HepG2 (cell line): ENCODE data around the gene TEF. TPM values are rescaled to one million over a fixed set of nuclear protein-coding genes. Genes with fewer than 3 reads are reported as not detected.
A peak's percentile ranks its signal among the peaks of the same experiment; 100 is the strongest.

Experiments used
- BCLAF1 ChIP-seq: fragments of 450-650 bp; IDR thresholded peaks from 2 replicates; pipeline ENCODE4 v1.6.1; 2017; ENCODE audit warnings: mild to moderate bottlenecking
- CHCHD3 ChIP-seq: sonication (generic); formaldehyde crosslinking; IDR thresholded peaks from 2 replicates; pipeline ENCODE4 v1.8.0; 2022; ENCODE audit warnings: mild to moderate bottlenecking, missing genetic modification reagents, moderate library complexity
- FIP1L1 ChIP-seq: fragments of 200-400 bp; formaldehyde crosslinking; IDR thresholded peaks from 2 replicates; pipeline ENCODE4 v1.6.1; 2018; ENCODE audit warnings: low read depth, mild to moderate bottlenecking, low read length, moderate library complexity, borderline replicate concordance; ENCODE audit not compliant: insufficient read depth
- HNF4A ChIP-seq: sonication (generic); formaldehyde crosslinking; IDR thresholded peaks from 2 replicates; pipeline ENCODE4 v1.4.0; 2020; ENCODE audit warnings: missing genetic modification reagents
- HNRNPLL ChIP-seq: fragments of 200-400 bp; formaldehyde crosslinking; IDR thresholded peaks from 2 replicates; pipeline ENCODE4 v1.6.1; 2017; ENCODE audit warnings: mild to moderate bottlenecking, low read depth, low read length; ENCODE audit not compliant: poor library complexity, severe bottlenecking
- HOMEZ ChIP-seq: IDR thresholded peaks from 2 replicates; pipeline ENCODE4 v1.6.1; 2016; ENCODE audit warnings: low read depth
- NCOA5 ChIP-seq: sonication (generic); formaldehyde crosslinking; IDR thresholded peaks from 2 replicates; pipeline ENCODE4 v1.4.0; 2020; ENCODE audit warnings: missing genetic modification reagents
- PHF8 ChIP-seq: sonication (generic); formaldehyde crosslinking; IDR thresholded peaks from 2 replicates; pipeline ENCODE4 v1.5.0; 2020; ENCODE audit warnings: missing genetic modification reagents
- RELA ChIP-seq: sonication (generic); formaldehyde crosslinking; IDR thresholded peaks from 2 replicates; pipeline ENCODE4 v1.4.0; 2020; ENCODE audit warnings: missing genetic modification reagents
- SKIL ChIP-seq: sonication (generic); formaldehyde crosslinking; IDR thresholded peaks from 2 replicates; pipeline ENCODE4 v1.8.0; 2022; ENCODE audit warnings: missing genetic modification reagents, mild to moderate bottlenecking, moderate library complexity, borderline replicate concordance
- XRCC5 ChIP-seq: fragments of 200-400 bp; formaldehyde crosslinking; optimal IDR thresholded peaks from 2 replicates; pipeline ENCODE3; 2017; ENCODE audit warnings: mild to moderate bottlenecking, low read length
- ZNF121 ChIP-seq: sonication (generic); formaldehyde crosslinking; IDR thresholded peaks from 2 replicates; pipeline ENCODE4 v1.5.0; 2020; ENCODE audit warnings: mild to moderate bottlenecking, missing genetic modification reagents
- ZNF770 ChIP-seq: sonication (generic); formaldehyde crosslinking; IDR thresholded peaks from 2 replicates; pipeline ENCODE4 v1.5.0; 2020; ENCODE audit warnings: mild to moderate bottlenecking, missing genetic modification reagents
- polyA plus RNA-seq, 8 experiments: library from polyadenylated mRNA; depleted of rRNA in 3 of 8; stranded (reverse) in 7 of 8; unstranded in 1 of 8; fragments of >200 nt; fragmentation: Illumina TruSeq in 4 of 8; extraction: Trizol in 4 of 8; gene quantifications; 2 replicates each; pipeline versions ENCODE4 v1.2.1 to v1.2.3, GENCODE V29; 2011 to 2016; ENCODE audit warnings: low read depth in 4 of 8, missing spikeins in 1 of 8, mixed read lengths in 1 of 8; ENCODE audit not compliant: insufficient read depth in 1 of 8
- total RNA-seq, 5 experiments: library from RNA; depleted of rRNA; stranded (reverse); fragments of >200 nt; fragmentation: Illumina TruSeq; extraction: Trizol; gene quantifications; 2 replicates each; pipeline ENCODE4 v1.2.3, GENCODE V29; 2016; ENCODE audit warnings: low read depth in 1 of 5
- TF ChIP-seq, protein P1 (sequence below): sonication (generic); formaldehyde crosslinking; IDR thresholded peaks from 2 replicates; pipeline ENCODE4 v1.9.0; 2022; ENCODE audit warnings: missing genetic modification reagents, mild to moderate bottlenecking, borderline replicate concordance
- TF ChIP-seq, protein P2 (sequence below): sonication (generic); formaldehyde crosslinking; IDR thresholded peaks from 2 replicates; pipeline ENCODE4 v1.4.0; 2020; ENCODE audit warnings: missing genetic modification reagents, low read depth, mild to moderate bottlenecking, borderline replicate concordance
- TF ChIP-seq, protein P3 (sequence below): sonication (generic); formaldehyde crosslinking; IDR thresholded peaks from 2 replicates; pipeline ENCODE4 v1.5.1; 2020; ENCODE audit warnings: missing genetic modification reagents, mild to moderate bottlenecking, borderline replicate concordance

The TEF gene
- total and polyA plus RNA-seq, 2 of the 13 experiments (the other 11 are each of a cell fraction or from before 2014, with no cell fraction given) = 7.6 to 11.2 TPM

GRCh38 chr22:41367039-41367679 is 14.6 kb upstream of the TEF start (continued):
- TF ChIP-seq, protein P1, sequence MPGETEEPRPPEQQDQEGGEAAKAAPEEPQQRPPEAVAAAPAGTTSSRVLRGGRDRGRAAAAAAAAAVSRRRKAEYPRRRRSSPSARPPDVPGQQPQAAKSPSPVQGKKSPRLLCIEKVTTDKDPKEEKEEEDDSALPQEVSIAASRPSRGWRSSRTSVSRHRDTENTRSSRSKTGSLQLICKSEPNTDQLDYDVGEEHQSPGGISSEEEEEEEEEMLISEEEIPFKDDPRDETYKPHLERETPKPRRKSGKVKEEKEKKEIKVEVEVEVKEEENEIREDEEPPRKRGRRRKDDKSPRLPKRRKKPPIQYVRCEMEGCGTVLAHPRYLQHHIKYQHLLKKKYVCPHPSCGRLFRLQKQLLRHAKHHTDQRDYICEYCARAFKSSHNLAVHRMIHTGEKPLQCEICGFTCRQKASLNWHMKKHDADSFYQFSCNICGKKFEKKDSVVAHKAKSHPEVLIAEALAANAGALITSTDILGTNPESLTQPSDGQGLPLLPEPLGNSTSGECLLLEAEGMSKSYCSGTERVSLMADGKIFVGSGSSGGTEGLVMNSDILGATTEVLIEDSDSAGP = peak; percentile 76; the same call in 1 of the 2 replicates
- no peak for TF ChIP-seq ZNF770
- TF ChIP-seq ZNF121 (CRISPR knock-in tag) = no peak
- TF ChIP-seq RELA (CRISPR knock-in tag) = no peak
- TF ChIP-seq HNF4A (CRISPR knock-in tag) = no peak
- TF ChIP-seq, protein P2, sequence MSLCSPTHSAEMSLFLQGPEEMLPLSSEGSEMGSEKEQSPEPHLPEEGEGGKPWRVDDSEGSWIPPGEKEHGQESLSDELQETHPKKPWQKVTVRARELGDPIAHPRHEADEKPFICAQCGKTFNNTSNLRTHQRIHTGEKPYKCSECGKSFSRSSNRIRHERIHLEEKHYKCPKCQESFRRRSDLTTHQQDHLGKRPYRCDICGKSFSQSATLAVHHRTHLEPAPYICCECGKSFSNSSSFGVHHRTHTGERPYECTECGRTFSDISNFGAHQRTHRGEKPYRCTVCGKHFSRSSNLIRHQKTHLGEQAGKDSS (CRISPR knock-in tag) = peak; percentile 49; the same call in 1 of the 2 replicates
- TF ChIP-seq XRCC5 = peak; percentile 50
- peak; percentile 48 for TF ChIP-seq PHF8 (CRISPR knock-in tag)
- 0 out of 2 replicates have a peak, but pooled peaks have one; percentile 50 for TF ChIP-seq SKIL
- TF ChIP-seq NCOA5 (CRISPR knock-in tag) = no peak
- TF ChIP-seq BCLAF1 = no peak
- no peak for TF ChIP-seq FIP1L1
- TF ChIP-seq, protein P3, sequence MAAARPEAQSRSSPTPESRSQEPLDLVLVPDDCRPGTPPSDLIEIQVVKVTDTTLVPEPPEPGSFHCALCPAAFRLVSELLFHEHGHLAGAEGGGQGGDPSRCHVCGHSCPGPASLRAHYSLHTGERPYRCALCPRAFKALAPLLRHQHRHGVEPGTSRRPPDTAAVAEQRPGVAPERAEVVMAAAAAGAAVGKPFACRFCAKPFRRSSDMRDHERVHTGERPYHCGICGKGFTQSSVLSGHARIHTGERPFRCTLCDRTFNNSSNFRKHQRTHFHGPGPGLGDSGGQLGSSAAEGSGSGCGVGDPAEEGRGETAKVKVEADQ (CRISPR knock-in tag) = no peak
- peak; percentile 23 for TF ChIP-seq HNRNPLL
- TF ChIP-seq HOMEZ (CRISPR knock-in tag) = no peak
- 0 out of 2 replicates have a peak, but pooled peaks have one; percentile 33 for TF ChIP-seq CHCHD3 (CRISPR knock-in tag)
